SK-N-SH treated with all-trans-retinoic acid at 6 μM for 48 hours (cell line): ENCODE measurements around the gene GIMAP5.

Source experiments
- ATAC-seq: fragments of 200-7000 bp; cut with Tn5 transposase; 3 replicates; pipeline ENCODE4 v1.9.1; 2020; ENCODE audit warnings: mild to moderate bottlenecking, moderate library complexity
- ARNTL ChIP-seq: fragments of 450-650 bp; formaldehyde crosslinking; IDR thresholded peaks from 2 replicates; pipeline ENCODE4 v1.5.0; 2020; ENCODE audit warnings: low read depth, mild to moderate bottlenecking, moderate library complexity, borderline replicate concordance
- BACH2 ChIP-seq: fragments of 250-450 bp; sonication (Bioruptor Pico); IDR thresholded peaks from 2 replicates; pipeline ENCODE4 v1.9.0; 2021; ENCODE audit warnings: mild to moderate bottlenecking, borderline replicate concordance
- CREB5 ChIP-seq: fragments of 250-450 bp; sonication (Bioruptor Pico); IDR thresholded peaks from 2 replicates; pipeline ENCODE4 v1.5.1; 2020; ENCODE audit warnings: low read depth, mild to moderate bottlenecking, moderate library complexity
- CSDC2 ChIP-seq: fragments of 250-450 bp; sonication (Bioruptor Pico); IDR thresholded peaks from 2 replicates; pipeline ENCODE4 v1.5.0; 2020; ENCODE audit warnings: mild to moderate bottlenecking, moderate library complexity
- CSRNP3 ChIP-seq: fragments of 250-450 bp; sonication (Bioruptor Pico); IDR thresholded peaks from 2 replicates; pipeline ENCODE4 v1.5.1; 2021; ENCODE audit warnings: mild to moderate bottlenecking, moderate library complexity
- ESRRG ChIP-seq: fragments of 250-450 bp; sonication (Bioruptor Pico); IDR thresholded peaks from 2 replicates; pipeline ENCODE4 v1.6.1; 2021; ENCODE audit warnings: mild to moderate bottlenecking
- GLIS3 ChIP-seq: fragments of 250-450 bp; sonication (Bioruptor Pico); IDR thresholded peaks from 2 replicates; pipeline ENCODE4 v1.5.0; 2020; ENCODE audit warnings: mild to moderate bottlenecking, moderate library complexity
- OSR1 ChIP-seq: fragments of 250-450 bp; sonication (Bioruptor Pico); IDR thresholded peaks from 2 replicates; pipeline ENCODE4 v1.8.0; 2022; ENCODE audit warnings: moderate library complexity, mild to moderate bottlenecking, inconsistent platforms
- PATZ1 ChIP-seq: fragments of 250-450 bp; sonication (Bioruptor Pico); IDR thresholded peaks from 2 replicates; pipeline ENCODE4 v1.8.0; 2020; ENCODE audit warnings: mild to moderate bottlenecking, moderate library complexity, borderline replicate concordance
- POU6F1 ChIP-seq: fragments of 250-450 bp; sonication (Bioruptor Pico); IDR thresholded peaks from 2 replicates; pipeline ENCODE4 v1.8.0; 2021; ENCODE audit warnings: low read depth, mild to moderate bottlenecking, moderate library complexity, borderline replicate concordance
- PPARA ChIP-seq: fragments of 250-450 bp; sonication (Bioruptor Pico); IDR thresholded peaks from 2 replicates; pipeline ENCODE4 v1.5.0; 2020; ENCODE audit warnings: mild to moderate bottlenecking, borderline replicate concordance
- RARB ChIP-seq: fragments of 250-450 bp; sonication (Bioruptor Pico); IDR thresholded peaks from 2 replicates; pipeline ENCODE4 v1.8.0; 2021; ENCODE audit warnings: mild to moderate bottlenecking, moderate library complexity
- SNAI2 ChIP-seq: fragments of 250-450 bp; sonication (Bioruptor Pico); IDR thresholded peaks from 2 replicates; pipeline ENCODE4 v1.5.0; 2020; ENCODE audit warnings: mild to moderate bottlenecking, moderate library complexity
- TOX ChIP-seq: fragments of 250-450 bp; sonication (Bioruptor Pico); IDR thresholded peaks from 2 replicates; pipeline ENCODE4 v1.8.0; 2021; ENCODE audit warnings: mild to moderate bottlenecking, moderate library complexity, borderline replicate concordance
- TSHZ2 ChIP-seq: fragments of 250-450 bp; sonication (Bioruptor Pico); IDR thresholded peaks from 2 replicates; pipeline ENCODE4 v1.5.0; 2020; ENCODE audit warnings: mild to moderate bottlenecking, moderate library complexity
- ZC3H10 ChIP-seq: fragments of 250-450 bp; sonication (Bioruptor Pico); IDR thresholded peaks from 2 replicates; pipeline ENCODE4 v1.5.1; 2021; ENCODE audit warnings: mild to moderate bottlenecking, moderate library complexity
- ZFP3 ChIP-seq: fragments of 250-450 bp; sonication (Bioruptor Pico); IDR thresholded peaks from 2 replicates; pipeline ENCODE4 v1.5.0; 2020; ENCODE audit warnings: mild to moderate bottlenecking, moderate library complexity
- ZFP30 ChIP-seq: fragments of 450-650 bp; formaldehyde crosslinking; IDR thresholded peaks from 2 replicates; pipeline ENCODE4 v1.5.0; 2022; ENCODE audit warnings: mild to moderate bottlenecking, moderate library complexity
- ZNF565 ChIP-seq: fragments of 450-650 bp; formaldehyde crosslinking; conservative IDR thresholded peaks from 2 replicates; pipeline ENCODE4 v1.5.0; 2020; ENCODE audit warnings: low read depth, mild to moderate bottlenecking, moderate library complexity
- ZNF70 ChIP-seq: fragments of 450-650 bp; formaldehyde crosslinking; IDR thresholded peaks from 2 replicates; pipeline ENCODE4 v1.5.0; 2020; ENCODE audit warnings: mild to moderate bottlenecking, moderate library complexity
- ZNF8 ChIP-seq: fragments of 450-650 bp; formaldehyde crosslinking; IDR thresholded peaks from 2 replicates; pipeline ENCODE4 v1.5.0; 2020; ENCODE audit warnings: mild to moderate bottlenecking, moderate library complexity

The GIMAP5 gene

GRCh38 chr7:150788474-150789269 lies 51.5 kb downstream of the GIMAP5 start (continued):
- TF ChIP-seq CSRNP3, result no peak

- no peak for ATAC-seq
- TF ChIP-seq TOX, result no peak
Observed at GRCh38 chr7:150790416-150791075, 53.3 kb downstream of the GIMAP5 start.

- TF ChIP-seq PPARA (CRISPR knock-in tag), result no peak
- TF ChIP-seq ARNTL (CRISPR knock-in tag), result no peak
- TF ChIP-seq TSHZ2 (CRISPR knock-in tag), result no peak
- no peak for TF ChIP-seq GLIS3
- TF ChIP-seq RARB (CRISPR knock-in tag), result no peak
- no peak for TF ChIP-seq ZFP3 (CRISPR knock-in tag)
- no peak for TF ChIP-seq ZNF70
- TF ChIP-seq ZNF565 (CRISPR knock-in tag), result no peak
- ATAC-seq, result no peak
Observed at GRCh38 chr7:150791304-150791703, 54.1 kb downstream of the GIMAP5 start.

GRCh38 chr7:150791746-150792452 lies 54.7 kb downstream of the GIMAP5 start:
- no peak for TF ChIP-seq ZNF565 (CRISPR knock-in tag)
- TF ChIP-seq CSDC2 (CRISPR knock-in tag), result no peak
- TF ChIP-seq CSRNP3, result no peak
- TF ChIP-seq PATZ1 (CRISPR knock-in tag), result no peak
- TF ChIP-seq ZNF70, result no peak
- no peak for TF ChIP-seq BACH2 (CRISPR knock-in tag)
- TF ChIP-seq GLIS3, result no peak
- TF ChIP-seq POU6F1 (CRISPR knock-in tag), result no peak
- TF ChIP-seq ZNF8 (CRISPR knock-in tag), result no peak
- no peak for TF ChIP-seq CREB5 (CRISPR knock-in tag)
- TF ChIP-seq ARNTL (CRISPR knock-in tag), result no peak
- TF ChIP-seq ZC3H10 (CRISPR knock-in tag), result no peak
- no peak for TF ChIP-seq OSR1 (CRISPR knock-in tag)
- no peak for TF ChIP-seq ZFP3 (CRISPR knock-in tag)
- no peak for TF ChIP-seq SNAI2 (CRISPR knock-in tag)
- TF ChIP-seq ZFP30 (CRISPR knock-in tag), result no peak
- no peak for TF ChIP-seq ESRRG (CRISPR knock-in tag)
- no peak for TF ChIP-seq RARB (CRISPR knock-in tag)
- no peak for ATAC-seq
